HCT116 (cell line): ENCODE data around the gene RPL18. TPM values are rescaled to one million over a fixed set of nuclear protein-coding genes. Genes with fewer than 3 reads are reported as not detected.

Source experiments
- ATAC-seq: fragments of 200-7000 bp; cut with Tn5 transposase; 2 replicates; pipeline ENCODE4 v1.9.1; 2020; ENCODE audit warnings: mild to moderate bottlenecking, moderate library complexity
- BruUV-seq: library from RNA; stranded (reverse); fragments of 400-500 nt; replicated peaks from 2 replicates; lab custom pipeline; 2021; lab: Mats Ljungman, UMichigan
- CTCF ChIA-PET: fragments of 300-600 bp; sonication (Branson Sonifier 250); formaldehyde crosslinking; loops from one replicate; lab custom pipeline; 2021; ENCODE audit warnings: antibody characterized with exemption; lab: Charles Lee
- POLR2A ChIA-PET: fragments of 300-600, 350-600 bp; sonication (Branson Sonifier 250); formaldehyde crosslinking; loops from one replicate; lab custom pipeline; 2021; ENCODE audit warnings: antibody characterized with exemption; lab: Charles Lee
- RAD21 ChIA-PET, 2 experiments: fragments of 300-600 bp; sonication (Branson Sonifier 250); formaldehyde crosslinking; loops; one replicate each; lab custom pipeline; 2023; ENCODE audit warnings: low total read pairs in 2 of 2; ENCODE audit not compliant: uncharacterized antibody in 2 of 2, unreplicated experiment in 2 of 2, low non-redundant PET in 1 of 2; lab: Charles Lee
- DNase-seq: peaks from one replicate; pipeline ENCODE4 v3.0.0-alpha.2; 2010; ENCODE audit warnings: low read depth, low spot score
- H2AFZ ChIP-seq: fragments of 200-600 bp; shearing (Covaris generic), sonication (generic); 2 replicates; pipeline ENCODE4 v1.6.1; 2017; ENCODE audit warnings: low read depth, mixed run types, mixed read lengths, antibody characterized with exemption, low read length; ENCODE audit not compliant: poor library complexity, severe bottlenecking
- H3K27ac ChIP-seq: 2 replicates; pipeline ENCODE4 v1.5.1; 2012; ENCODE audit warnings: low read depth, low read length
- H3K27me3 ChIP-seq: fragments of 200-600 bp; sonication (generic); 2 replicates; pipeline ENCODE4 v1.6.1; 2016; ENCODE audit warnings: mixed run types, low read length, mixed read lengths; ENCODE audit not compliant: insufficient read depth
- H3K36me3 ChIP-seq, 2 experiments: fragments of 200-500 bp in 1 of 2; fragments of 200-600 bp in 1 of 2; sonication (Bioruptor generic) in 1 of 2; sonication (generic) in 1 of 2; 2 replicates each; pipeline versions ENCODE4 v1.5.1 to v1.6.1; 2014 to 2016; ENCODE audit warnings: low read length in 2 of 2, inconsistent platforms in 1 of 2, mixed read lengths in 1 of 2, mixed run types in 1 of 2; ENCODE audit not compliant: insufficient read depth in 2 of 2, control insufficient read depth in 1 of 2
- H3K4me1 ChIP-seq, 2 experiments: fragments of 200-600 bp in 1 of 2; sonication (generic) in 1 of 2; 2 replicates each; pipeline versions ENCODE4 v1.5.1 to v1.6.1; 2012 to 2017; ENCODE audit warnings: low read length in 2 of 2, inconsistent platforms in 1 of 2, mild to moderate bottlenecking in 1 of 2, mixed read lengths in 1 of 2, mixed run types in 1 of 2, moderate library complexity in 1 of 2; ENCODE audit not compliant: insufficient read depth in 2 of 2, control insufficient read depth in 1 of 2
- H3K4me2 ChIP-seq: fragments of 200-600 bp; sonication (generic); 2 replicates; pipeline ENCODE4 v1.6.1; 2017; ENCODE audit warnings: mixed run types, low read length, mixed read lengths
- H3K4me3 ChIP-seq, 2 experiments: fragments of 200-600 bp in 1 of 2; sonication (generic) in 1 of 2; replicated peaks in 1 of 2; 2 replicates each; pipeline ENCODE4 v1.5.1; 2011 to 2016; ENCODE audit warnings: low read length in 2 of 2, control low read depth in 1 of 2, low read depth in 1 of 2, mild to moderate bottlenecking in 1 of 2, mixed read lengths in 1 of 2, mixed run types in 1 of 2
- H3K79me2 ChIP-seq: fragments of 200-600 bp; sonication (generic); 2 replicates; pipeline ENCODE4 v1.6.1; 2017; ENCODE audit warnings: mild to moderate bottlenecking, mixed run types, low read length, moderate library complexity, mixed read lengths; ENCODE audit not compliant: insufficient read depth
- H3K9ac ChIP-seq: fragments of 200-600 bp; sonication (generic); 2 replicates; pipeline ENCODE4 v1.6.1; 2016; ENCODE audit warnings: low read length, mixed read lengths
- H3K9me2 ChIP-seq: fragments of 200-600 bp; sonication (generic), shearing (Covaris generic); 2 replicates; pipeline ENCODE4 v1.6.1; 2017; ENCODE audit warnings: mixed run types, mild to moderate bottlenecking, moderate library complexity; ENCODE audit not compliant: insufficient read depth
- H3K9me3 ChIP-seq, 2 experiments: fragments of 200-500 bp in 1 of 2; fragments of 200-600 bp in 1 of 2; sonication (Bioruptor generic) in 1 of 2; sonication (generic) in 1 of 2; 2 replicates each; pipeline ENCODE4 v1.6.1; 2014 to 2017; ENCODE audit warnings: low read length in 2 of 2, mixed read lengths in 2 of 2, inconsistent platforms in 1 of 2, low read depth in 1 of 2, mild to moderate bottlenecking in 1 of 2, mixed run types in 1 of 2, moderate library complexity in 1 of 2; ENCODE audit not compliant: control insufficient read depth in 1 of 2, insufficient read depth in 1 of 2
- H4K20me1 ChIP-seq: fragments of 200-600 bp; sonication (generic), shearing (Covaris generic); 2 replicates; pipeline ENCODE4 v1.6.1; 2017; ENCODE audit warnings: mixed run types, mild to moderate bottlenecking, moderate library complexity; ENCODE audit not compliant: insufficient read depth
- CBX3 ChIP-seq: IDR thresholded peaks from 2 replicates; pipeline ENCODE4 v1.6.1; 2012; ENCODE audit warnings: low read depth
- CEBPB ChIP-seq: IDR thresholded peaks from 2 replicates; pipeline ENCODE4 v1.6.1; 2012; ENCODE audit warnings: low read depth
- EGR1 ChIP-seq: IDR thresholded peaks from 2 replicates; pipeline ENCODE4 v1.6.1; 2012; ENCODE audit warnings: low read depth
- FOSL1 ChIP-seq: IDR thresholded peaks from 2 replicates; pipeline ENCODE4 v1.6.1; 2012; ENCODE audit warnings: low read depth
- POLR2A ChIP-seq: IDR thresholded peaks from 2 replicates; pipeline ENCODE4 v1.7.0; 2011; ENCODE audit warnings: borderline replicate concordance; ENCODE audit not compliant: insufficient read depth, insufficient read length; ENCODE audit errors: extremely low read depth
- POLR2AphosphoS5 ChIP-seq: IDR thresholded peaks from 2 replicates; pipeline ENCODE4 v1.6.1; 2011; ENCODE audit warnings: mild to moderate bottlenecking, low read depth, low read length, moderate library complexity
- SP1 ChIP-seq: IDR thresholded peaks from 2 replicates; pipeline ENCODE4 v1.6.1; 2012; ENCODE audit warnings: low read depth
- TCF7L2 ChIP-seq: IDR thresholded peaks from 2 replicates; pipeline ENCODE4 v1.7.0; 2011; ENCODE audit warnings: borderline replicate concordance, inconsistent platforms; ENCODE audit not compliant: insufficient read depth, insufficient read length; ENCODE audit errors: extremely low read depth
- YY1 ChIP-seq: IDR thresholded peaks from 2 replicates; pipeline ENCODE4 v1.6.1; 2011; ENCODE audit warnings: low read length, low read depth, moderate library complexity, mild to moderate bottlenecking; ENCODE audit not compliant: insufficient replicate concordance; ENCODE audit errors: extremely low read depth
- ZNF274 ChIP-seq: fragments of 200-500 bp; sonication (Bioruptor generic); IDR thresholded peaks from 2 replicates; pipeline ENCODE4 v1.6.1; 2014; ENCODE audit warnings: mild to moderate bottlenecking, low read depth, low read length, inconsistent platforms
- intact Hi-C: fragments of 100-400 bp; cut with micrococcal nuclease; formaldehyde crosslinking; loops from 2 replicates; pipeline ENCODE4 v1.10.0; 2022
- total RNA-seq: library from RNA; stranded (reverse); gene quantifications from one replicate; pipeline ENCODE4 v1.2.1, GENCODE V29; 2021; ENCODE audit not compliant: unreplicated experiment
- TF ChIP-seq, protein P1 (sequence below): IDR thresholded peaks from 2 replicates; pipeline ENCODE4 v1.6.1; 2012; ENCODE audit warnings: low read depth
- TF ChIP-seq, protein P2 (sequence below): IDR thresholded peaks from 2 replicates; pipeline ENCODE4 v1.6.1; 2012
- TF ChIP-seq, protein P3 (sequence below): IDR thresholded peaks from 2 replicates; pipeline ENCODE4 v1.6.1; 2011; ENCODE audit warnings: mild to moderate bottlenecking, low read length, moderate library complexity; ENCODE audit not compliant: insufficient replicate concordance; ENCODE audit errors: extremely low read depth
- TF ChIP-seq, protein P4 (sequence below): IDR thresholded peaks from 2 replicates; pipeline ENCODE4 v1.6.1; 2012

RPL18 gene
- total RNA-seq, 1 experiment from 2014 or later = 2,006 TPM

DNA sequence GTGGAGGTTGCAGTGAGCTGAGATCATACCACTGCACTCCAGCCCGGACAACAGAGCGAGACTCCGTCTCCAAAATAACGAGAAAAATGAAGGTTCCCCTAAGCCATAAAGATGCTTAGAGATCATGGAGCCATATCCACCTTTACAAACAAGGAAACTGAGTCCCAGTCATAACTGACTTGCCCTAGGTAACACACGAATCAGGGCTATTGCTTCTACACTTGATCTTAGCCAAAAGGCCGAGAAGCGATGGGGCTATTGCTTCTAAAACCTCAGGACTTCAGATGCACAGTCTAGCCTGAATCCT is 15.0 kb upstream of the RPL18 start:
- ChIA-PET CTCF (no interaction called here), RAD21 (interaction anchor here (0.9 to 1.0 kb wide), 2 partner anchors 10 to 15 kb away, joined by 3 read pairs; partner anchors contain the start of genes RPL18 (in 1 of the 2) and SPHK2 (in 1 of the 2)), POLR2A (interaction anchor here (0.6 to 2.6 kb wide), 5 partner anchors 10 to 156 kb away, joined by 3 to 11 read pairs (median 4); partner anchors contain the start of genes CA11, RPL18 and SPHK2)
- no peak overlapping the region for H2AFZ ChIP-seq
- H3K9ac ChIP-seq = peak overlapping the region; percentile 96
- no peaks in the 10 kb centered on the region for H3K9me2 ChIP-seq
- peak overlapping the region; percentile 95 for H3K27ac ChIP-seq
- TF ChIP-seq YY1 = no peak
- no peak for TF ChIP-seq TCF7L2
- TF ChIP-seq EGR1 = no peak
- TF ChIP-seq, protein P1, sequence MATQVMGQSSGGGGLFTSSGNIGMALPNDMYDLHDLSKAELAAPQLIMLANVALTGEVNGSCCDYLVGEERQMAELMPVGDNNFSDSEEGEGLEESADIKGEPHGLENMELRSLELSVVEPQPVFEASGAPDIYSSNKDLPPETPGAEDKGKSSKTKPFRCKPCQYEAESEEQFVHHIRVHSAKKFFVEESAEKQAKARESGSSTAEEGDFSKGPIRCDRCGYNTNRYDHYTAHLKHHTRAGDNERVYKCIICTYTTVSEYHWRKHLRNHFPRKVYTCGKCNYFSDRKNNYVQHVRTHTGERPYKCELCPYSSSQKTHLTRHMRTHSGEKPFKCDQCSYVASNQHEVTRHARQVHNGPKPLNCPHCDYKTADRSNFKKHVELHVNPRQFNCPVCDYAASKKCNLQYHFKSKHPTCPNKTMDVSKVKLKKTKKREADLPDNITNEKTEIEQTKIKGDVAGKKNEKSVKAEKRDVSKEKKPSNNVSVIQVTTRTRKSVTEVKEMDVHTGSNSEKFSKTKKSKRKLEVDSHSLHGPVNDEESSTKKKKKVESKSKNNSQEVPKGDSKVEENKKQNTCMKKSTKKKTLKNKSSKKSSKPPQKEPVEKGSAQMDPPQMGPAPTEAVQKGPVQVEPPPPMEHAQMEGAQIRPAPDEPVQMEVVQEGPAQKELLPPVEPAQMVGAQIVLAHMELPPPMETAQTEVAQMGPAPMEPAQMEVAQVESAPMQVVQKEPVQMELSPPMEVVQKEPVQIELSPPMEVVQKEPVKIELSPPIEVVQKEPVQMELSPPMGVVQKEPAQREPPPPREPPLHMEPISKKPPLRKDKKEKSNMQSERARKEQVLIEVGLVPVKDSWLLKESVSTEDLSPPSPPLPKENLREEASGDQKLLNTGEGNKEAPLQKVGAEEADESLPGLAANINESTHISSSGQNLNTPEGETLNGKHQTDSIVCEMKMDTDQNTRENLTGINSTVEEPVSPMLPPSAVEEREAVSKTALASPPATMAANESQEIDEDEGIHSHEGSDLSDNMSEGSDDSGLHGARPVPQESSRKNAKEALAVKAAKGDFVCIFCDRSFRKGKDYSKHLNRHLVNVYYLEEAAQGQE = no peak
- no peak for TF ChIP-seq ZNF274
- TF ChIP-seq, protein P2, sequence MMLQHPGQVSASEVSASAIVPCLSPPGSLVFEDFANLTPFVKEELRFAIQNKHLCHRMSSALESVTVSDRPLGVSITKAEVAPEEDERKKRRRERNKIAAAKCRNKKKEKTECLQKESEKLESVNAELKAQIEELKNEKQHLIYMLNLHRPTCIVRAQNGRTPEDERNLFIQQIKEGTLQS = no peak
- no peak for TF ChIP-seq CBX3
- TF ChIP-seq POLR2A = no peak
- TF ChIP-seq, protein P3, sequence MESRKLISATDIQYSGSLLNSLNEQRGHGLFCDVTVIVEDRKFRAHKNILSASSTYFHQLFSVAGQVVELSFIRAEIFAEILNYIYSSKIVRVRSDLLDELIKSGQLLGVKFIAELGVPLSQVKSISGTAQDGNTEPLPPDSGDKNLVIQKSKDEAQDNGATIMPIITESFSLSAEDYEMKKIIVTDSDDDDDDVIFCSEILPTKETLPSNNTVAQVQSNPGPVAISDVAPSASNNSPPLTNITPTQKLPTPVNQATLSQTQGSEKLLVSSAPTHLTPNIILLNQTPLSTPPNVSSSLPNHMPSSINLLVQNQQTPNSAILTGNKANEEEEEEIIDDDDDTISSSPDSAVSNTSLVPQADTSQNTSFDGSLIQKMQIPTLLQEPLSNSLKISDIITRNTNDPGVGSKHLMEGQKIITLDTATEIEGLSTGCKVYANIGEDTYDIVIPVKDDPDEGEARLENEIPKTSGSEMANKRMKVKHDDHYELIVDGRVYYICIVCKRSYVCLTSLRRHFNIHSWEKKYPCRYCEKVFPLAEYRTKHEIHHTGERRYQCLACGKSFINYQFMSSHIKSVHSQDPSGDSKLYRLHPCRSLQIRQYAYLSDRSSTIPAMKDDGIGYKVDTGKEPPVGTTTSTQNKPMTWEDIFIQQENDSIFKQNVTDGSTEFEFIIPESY = no peak
- TF ChIP-seq POLR2AphosphoS5 = no peak
- TF ChIP-seq SP1 = no peak
- TF ChIP-seq, protein P4, sequence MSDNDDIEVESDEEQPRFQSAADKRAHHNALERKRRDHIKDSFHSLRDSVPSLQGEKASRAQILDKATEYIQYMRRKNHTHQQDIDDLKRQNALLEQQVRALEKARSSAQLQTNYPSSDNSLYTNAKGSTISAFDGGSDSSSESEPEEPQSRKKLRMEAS = no peak
- TF ChIP-seq FOSL1 = no peak
- no peak for TF ChIP-seq CEBPB
- DNase-seq (no peak), ATAC-seq (no peak)
- peaks cover 44 to 85% of the 10 kb centered on the region in 2 experiments for H3K4me1 ChIP-seq
- peak overlapping the region; percentile 43 to 83 for H3K4me3 ChIP-seq
- no peaks in the 10 kb centered on the region for H4K20me1 ChIP-seq
- intact Hi-C loops = no loop called here
- H3K79me2 ChIP-seq = peaks cover 18% of the 10 kb centered on the region
- H3K4me2 ChIP-seq = peak overlapping the region; percentile 93
- BruUV-seq = no TSS peak
- H3K9me3 ChIP-seq = no peaks in the 10 kb centered on the region
- no peaks in the 10 kb centered on the region for H3K27me3 ChIP-seq
- H3K36me3 ChIP-seq = peaks cover 2 to 13% of the 10 kb centered on the region in 2 experiments; a peak in 1 of 4 replicates
